GM18907 (cell line): ENCODE results near the gene UMODL1.
"Not testable (repeated sequence)": the region's sequence is repeated elsewhere in the genome, so short reads cannot be mapped to it uniquely, and the experiment has no call there.

Experiments
- ATAC-seq: cut with Tn5 transposase; IDR thresholded peaks from one replicate; pipeline ENCODE4 v1.9.1; 2021; ENCODE audit warnings: mild to moderate bottlenecking, moderate library complexity; ENCODE audit not compliant: unreplicated experiment

UMODL1 gene

GRCh38 chr21:42111811-42112210, 40.7 kb downstream of the UMODL1 start:
- no peak for ATAC-seq

DNA sequence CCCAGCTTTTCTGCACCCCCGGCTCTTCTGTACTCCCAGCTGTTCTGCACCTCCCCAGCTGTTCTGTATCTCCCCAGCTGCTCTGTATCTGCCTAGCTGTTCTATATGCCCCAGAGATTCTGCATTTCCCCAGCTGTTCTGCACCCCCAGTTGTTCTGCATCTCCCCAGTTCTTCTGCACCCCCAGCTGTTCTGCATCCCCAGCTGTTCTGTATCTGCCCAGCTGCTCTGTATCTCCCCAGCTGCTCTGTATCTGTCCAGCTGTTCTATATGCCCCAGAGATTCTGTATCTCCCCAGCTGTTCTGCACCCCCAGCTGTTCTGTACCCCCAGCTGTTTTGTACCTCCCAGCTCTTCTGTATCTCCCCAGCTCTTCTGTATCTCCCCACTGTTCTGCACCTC, 41.1 kb downstream of the UMODL1 start:
- ATAC-seq: no peak

GRCh38 chr21:42112857-42113256, 41.7 kb downstream of the UMODL1 start:
- no peak for ATAC-seq

DNA sequence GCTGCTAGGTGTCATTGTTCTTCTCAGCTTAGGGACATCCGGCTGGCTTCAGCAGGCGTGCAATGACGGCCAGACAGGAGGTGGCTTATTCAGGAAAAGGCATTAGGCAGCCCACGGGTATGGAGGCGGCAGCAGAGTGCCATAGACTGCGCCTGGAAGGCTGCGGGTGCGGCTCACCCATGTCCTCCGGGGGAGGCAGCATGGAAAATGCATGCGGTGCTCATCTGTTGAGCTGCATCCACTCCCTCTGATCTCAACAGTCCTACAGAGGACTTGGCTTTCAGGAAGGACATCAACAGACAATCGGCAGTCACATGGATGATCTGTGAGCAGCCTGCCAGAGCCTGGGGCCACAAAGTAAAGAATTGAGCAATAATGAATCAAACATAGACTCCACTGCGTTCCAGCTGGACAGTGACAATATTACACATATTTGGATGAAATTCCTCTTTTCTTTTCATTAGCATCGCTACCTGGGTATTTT, 42.9 kb downstream of the UMODL1 start:
- ATAC-seq: no peak

DNA sequence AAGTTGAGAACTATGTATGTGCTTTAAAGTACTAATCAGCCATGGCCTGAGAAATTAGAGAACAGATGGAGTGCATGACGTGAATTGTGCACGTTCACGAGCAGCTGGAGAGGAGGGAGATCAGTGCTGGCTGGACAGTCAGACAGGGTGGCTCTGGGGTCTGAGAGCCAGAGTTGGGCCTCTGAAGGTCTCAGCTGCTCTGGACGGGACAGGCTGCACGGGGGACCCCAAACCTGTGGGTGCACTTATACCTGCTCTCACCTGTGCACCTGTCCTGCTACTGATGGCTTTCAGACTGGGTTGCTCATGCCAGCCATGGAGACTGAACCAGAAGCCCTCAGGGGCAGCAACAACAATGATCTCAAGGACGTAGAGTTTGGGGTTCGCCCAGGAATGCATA, 43.5 kb downstream of the UMODL1 start:
- no peak for ATAC-seq

DNA sequence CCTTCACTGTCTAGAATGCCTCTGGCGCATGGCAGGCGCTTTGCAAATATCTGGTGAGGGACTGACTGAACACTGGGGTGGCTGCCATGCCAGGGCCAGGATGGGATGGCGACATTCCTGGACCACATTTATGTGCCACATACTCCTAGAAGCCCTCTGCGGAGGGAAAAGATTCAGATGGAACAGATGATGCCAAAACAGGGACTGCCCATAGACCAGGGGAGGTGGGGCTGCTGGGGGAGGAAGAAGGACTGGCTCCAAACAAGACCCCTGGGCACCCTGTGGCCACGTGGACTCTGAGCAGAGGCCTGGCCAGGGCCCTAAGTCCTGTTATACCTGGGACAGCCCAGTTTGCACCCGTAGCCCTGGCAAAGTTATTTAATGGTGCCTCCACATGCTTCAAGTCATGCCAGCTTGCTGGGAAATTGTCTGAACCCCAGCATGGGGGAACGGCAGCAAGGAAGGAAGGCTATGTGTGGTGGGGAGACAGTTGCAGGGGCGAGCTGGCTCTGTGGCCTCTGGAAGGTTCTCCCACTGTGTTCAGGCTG, 44.1 kb downstream of the UMODL1 start:
- no peak for ATAC-seq

- ATAC-seq: not testable (repeated sequence)
Observed at GRCh38 chr21:42116551-42116950, 45.4 kb downstream of the UMODL1 start.

GRCh38 chr21:42117229-42117966, 46.3 kb downstream of the UMODL1 start:
- peak; percentile 47 for ATAC-seq

- ATAC-seq: no peak
Observed at GRCh38 chr21:42117967-42118780, 47.1 kb downstream of the UMODL1 start.

DNA sequence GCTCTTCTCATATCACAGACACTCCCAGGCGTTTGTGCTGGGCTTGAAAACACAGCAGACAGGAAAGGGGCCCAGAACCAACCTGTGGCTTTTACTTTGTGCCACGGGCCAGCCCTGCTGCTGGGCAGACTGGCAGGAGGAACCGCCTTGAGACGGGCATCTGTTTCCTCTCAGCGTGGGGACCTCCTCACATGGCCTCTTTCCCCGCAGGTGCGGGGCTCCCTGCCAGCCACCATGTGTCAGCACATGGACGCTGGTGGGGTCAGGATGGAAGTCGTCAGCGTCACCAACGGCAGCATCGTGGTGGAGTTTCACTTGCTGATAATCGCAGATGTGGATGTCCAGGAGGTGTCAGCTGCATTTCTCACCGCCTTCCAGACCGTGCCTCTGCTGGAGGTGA, 47.8 kb downstream of the UMODL1 start:
- ATAC-seq: no peak

DNA sequence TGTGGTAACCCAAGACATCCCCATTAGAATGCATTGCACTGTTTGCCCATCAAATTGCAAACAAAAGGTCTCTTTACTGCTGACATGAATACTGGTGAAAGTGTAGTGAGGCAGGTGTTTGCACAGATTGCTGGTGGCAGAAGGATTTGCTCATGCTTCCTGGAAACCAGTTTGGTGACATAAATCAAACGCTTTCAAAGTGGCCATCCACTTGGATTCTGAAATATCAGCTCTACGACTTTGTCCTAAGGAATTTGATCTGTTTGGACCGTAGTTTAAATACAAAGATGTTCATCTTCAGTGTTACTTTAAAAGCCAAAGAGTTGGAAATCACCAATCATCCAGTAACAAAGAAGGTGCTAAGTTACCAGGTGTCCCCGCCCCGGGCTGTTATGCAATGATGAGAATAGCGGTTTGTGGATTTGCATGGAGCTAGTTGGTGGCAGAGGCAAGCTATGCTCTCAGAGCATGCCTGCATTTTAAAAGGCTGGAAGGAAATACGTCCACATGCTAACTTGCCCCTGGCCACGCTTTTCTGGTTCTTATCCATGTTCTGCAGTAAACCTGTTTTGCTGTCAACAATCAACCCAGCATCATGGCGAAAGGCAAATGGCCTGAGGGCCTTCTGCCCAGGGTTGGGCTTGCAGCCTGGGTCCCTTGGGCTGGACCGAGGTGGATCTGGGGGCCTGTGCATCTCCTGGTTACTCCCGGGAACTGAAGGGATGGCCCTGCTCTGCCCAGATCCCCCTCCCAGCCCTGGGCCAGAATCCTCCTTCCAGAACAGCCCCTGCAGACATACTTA, 49.2 kb downstream of the UMODL1 start:
- ATAC-seq: peak; percentile 46

GRCh38 chr21:42120903-42121535, 49.9 kb downstream of the UMODL1 start:
- peak; percentile 11 for ATAC-seq

GRCh38 chr21:42121794-42122193, 50.7 kb downstream of the UMODL1 start:
- no peak for ATAC-seq

DNA sequence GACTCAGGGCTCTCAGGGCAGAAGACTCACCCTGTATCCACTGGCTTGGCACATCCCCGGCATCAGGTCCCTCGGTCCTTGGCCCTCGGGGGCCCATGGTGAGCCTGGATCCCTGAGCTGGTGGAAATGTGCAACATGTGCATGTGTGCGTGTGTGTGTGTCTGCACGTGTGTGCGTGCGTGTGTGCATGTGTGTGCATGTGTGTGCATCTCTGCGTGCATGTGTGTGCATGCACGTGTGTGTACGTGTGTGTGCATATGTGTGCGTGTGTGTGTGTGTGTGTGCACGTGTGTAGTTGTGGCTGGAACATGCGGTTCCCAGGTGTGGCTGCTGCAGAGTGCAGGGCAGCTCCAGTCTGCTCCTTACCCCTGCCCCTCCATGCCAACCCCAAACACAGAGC, 51.3 kb downstream of the UMODL1 start:
- ATAC-seq: no peak

DNA sequence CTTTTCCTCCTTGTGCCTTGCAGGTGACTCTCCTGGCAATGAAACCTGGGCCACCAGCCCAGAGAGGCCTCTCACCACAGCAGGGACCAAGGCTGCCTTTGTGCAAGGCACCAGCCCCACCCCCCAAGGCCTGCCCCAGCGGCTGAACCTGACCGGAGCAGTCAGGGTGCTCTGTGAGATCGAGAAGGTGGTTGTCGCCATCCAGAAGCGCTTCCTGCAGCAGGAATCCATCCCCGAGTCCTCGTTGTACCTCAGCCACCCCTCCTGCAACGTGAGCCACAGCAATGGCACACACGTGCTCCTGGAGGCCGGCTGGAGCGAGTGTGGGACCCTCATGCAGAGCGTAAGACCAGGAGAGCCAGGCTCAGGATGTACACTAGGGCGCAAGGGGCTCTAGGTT, 51.7 kb downstream of the UMODL1 start:
- ATAC-seq: no peak

- ATAC-seq: no peak
Observed at GRCh38 chr21:42123219-42123908, 52.2 kb downstream of the UMODL1 start.

DNA sequence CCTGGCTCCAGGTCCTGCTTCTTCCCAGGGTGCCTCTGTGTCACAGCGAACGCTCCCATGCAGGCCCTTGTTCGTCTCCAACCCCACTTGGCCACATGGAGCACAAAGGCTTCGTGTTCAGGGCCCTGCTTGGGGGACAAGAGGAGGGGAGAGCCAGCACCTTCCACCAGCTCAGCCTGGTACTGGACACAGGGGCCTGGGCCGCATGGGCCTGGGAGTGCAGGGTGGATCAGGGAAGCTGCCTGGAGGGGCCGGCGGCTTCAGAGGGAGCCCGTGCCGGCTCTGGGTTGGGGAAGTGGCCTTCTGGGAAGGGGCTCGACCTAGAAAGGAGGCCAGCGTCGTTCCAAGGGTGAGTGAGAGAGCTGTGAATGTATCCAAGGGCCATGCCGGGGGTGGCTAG, 53.0 kb downstream of the UMODL1 start:
- no peak for ATAC-seq

DNA sequence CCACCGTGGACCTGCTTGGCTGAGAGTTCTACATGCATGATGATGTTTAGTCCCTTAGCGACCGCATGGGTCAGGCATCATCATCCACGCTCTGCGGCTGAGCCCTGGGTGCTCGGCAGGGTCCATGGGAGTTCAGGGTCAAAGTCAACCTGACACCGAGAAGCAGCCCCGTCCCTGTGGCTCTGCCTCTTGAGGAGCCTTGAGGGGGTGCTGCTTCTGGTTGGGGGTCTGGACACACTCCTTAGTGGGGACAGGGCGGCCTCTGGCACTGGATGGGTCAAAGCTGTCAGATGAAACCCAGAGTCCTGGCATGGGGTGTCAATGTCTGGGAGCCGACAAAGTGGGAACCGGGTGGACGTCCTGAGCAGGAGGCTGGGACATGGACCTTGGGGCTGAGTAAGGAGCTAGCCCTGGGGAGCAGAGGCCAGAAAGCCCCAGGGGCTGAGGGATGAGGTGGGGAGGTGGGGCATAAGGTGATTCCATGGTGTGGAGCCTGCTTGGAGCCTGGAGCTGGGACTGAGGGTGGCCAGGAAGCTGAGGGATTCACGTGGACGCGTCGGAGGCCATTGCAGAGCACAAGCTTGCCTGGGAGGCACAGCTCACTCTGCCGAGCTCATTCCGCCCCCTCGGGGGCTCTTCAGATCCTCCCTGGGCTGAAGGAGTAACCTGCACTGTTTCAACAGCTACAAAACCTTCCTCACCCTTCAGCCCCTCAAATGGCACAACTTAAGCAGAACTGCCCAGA, 53.9 kb downstream of the UMODL1 start:
- ATAC-seq: no peak
